GM06990 (cell line): Measurements from ENCODE around the gene HBA1.

Source experiments
- DNase-seq: peaks from one replicate; pipeline ENCODE4 v3.0.0-alpha.2; 2011; ENCODE audit not compliant: insufficient read length; ENCODE audit errors: extremely low read depth
- H3K27me3 ChIP-seq: replicated peaks from 2 replicates; pipeline ENCODE4 v1.6.0; 2011; ENCODE audit warnings: low read length; ENCODE audit not compliant: control insufficient read depth, insufficient read depth
- H3K36me3 ChIP-seq: 2 replicates; pipeline ENCODE4 v1.5.1; 2011; ENCODE audit warnings: low read length; ENCODE audit not compliant: control insufficient read depth, insufficient read depth
- H3K4me3 ChIP-seq: replicated peaks from 2 replicates; pipeline ENCODE4 v1.5.1; 2011; ENCODE audit warnings: low read depth, mild to moderate bottlenecking, control low read depth, low read length
- TF ChIP-seq, protein P1 (sequence below): IDR thresholded peaks from 2 replicates; pipeline ENCODE4 v1.5.1; 2011; ENCODE audit warnings: low read length, control low read depth, mild to moderate bottlenecking, inconsistent platforms; ENCODE audit not compliant: insufficient read depth, poor library complexity, severe bottlenecking

HBA1 gene

DNA sequence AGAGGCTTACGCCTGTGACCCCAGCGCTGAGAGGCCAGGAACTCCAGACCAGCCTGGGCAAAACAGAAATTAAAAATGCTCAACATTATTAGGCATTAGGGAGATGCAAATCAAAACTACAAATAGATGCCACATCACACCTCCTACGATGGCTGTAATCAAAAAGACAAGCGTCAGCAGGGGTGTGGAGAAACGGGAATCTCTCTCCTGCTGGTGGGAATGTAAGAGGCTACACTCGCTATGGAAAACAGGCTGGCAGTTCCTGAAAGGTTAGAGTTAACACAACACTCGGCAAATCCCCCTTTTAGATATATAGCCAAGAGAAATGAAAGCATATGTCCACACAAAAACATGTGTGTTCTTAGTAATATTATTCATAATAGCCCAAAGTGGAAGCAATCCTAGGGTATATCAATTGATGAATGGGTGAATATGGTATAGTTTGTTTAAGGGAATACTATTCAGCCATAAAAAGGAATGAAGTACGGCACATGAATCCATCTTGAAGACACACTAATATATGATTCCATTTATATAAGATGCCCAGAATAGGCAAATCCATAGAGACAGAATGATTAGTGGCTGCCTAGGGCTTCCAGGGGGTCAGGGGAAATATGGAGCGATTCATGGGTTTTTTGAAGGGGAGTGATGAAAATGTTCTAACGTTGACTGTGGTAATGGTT is 36.2 kb upstream of the HBA1 start:
- no peaks in the 10 kb centered on the region for H3K27me3 ChIP-seq
- no peak overlapping the region for H3K4me3 ChIP-seq
- DNase-seq: no peak
- TF ChIP-seq, protein P1, sequence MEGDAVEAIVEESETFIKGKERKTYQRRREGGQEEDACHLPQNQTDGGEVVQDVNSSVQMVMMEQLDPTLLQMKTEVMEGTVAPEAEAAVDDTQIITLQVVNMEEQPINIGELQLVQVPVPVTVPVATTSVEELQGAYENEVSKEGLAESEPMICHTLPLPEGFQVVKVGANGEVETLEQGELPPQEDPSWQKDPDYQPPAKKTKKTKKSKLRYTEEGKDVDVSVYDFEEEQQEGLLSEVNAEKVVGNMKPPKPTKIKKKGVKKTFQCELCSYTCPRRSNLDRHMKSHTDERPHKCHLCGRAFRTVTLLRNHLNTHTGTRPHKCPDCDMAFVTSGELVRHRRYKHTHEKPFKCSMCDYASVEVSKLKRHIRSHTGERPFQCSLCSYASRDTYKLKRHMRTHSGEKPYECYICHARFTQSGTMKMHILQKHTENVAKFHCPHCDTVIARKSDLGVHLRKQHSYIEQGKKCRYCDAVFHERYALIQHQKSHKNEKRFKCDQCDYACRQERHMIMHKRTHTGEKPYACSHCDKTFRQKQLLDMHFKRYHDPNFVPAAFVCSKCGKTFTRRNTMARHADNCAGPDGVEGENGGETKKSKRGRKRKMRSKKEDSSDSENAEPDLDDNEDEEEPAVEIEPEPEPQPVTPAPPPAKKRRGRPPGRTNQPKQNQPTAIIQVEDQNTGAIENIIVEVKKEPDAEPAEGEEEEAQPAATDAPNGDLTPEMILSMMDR: no peak
- no peaks in the 10 kb centered on the region for H3K36me3 ChIP-seq

DNA sequence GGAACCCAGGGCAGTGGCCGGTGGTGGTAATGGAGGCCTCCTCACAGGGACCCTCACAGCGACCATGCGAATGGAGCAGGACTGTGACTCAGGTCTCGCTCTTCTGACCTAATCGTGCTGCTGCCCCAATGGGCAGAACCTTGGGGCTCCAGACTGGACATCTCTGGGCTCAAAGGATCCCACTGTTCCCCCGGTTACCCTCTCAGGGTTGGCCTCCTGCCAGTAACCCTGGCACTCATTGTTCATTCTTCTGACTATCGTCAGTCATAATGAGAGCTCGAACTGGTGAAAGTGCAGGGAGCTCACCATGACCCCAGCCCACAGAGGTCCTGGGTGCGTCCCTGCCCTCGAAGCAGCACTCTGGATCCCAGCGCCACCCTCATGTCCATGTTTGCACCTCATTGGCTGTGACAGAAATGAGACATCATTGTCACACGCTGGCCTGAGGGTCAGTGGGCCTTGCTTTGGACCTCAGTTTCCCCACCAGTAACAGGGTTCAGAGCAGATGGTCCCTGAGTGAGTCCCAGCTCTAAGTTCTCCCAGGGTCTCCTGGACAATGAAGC is 34.0 kb upstream of the HBA1 start:
- no peak overlapping the region for H3K4me3 ChIP-seq
- DNase-seq: no peak
- H3K36me3 ChIP-seq: no peaks in the 10 kb centered on the region
- TF ChIP-seq, protein P1: no peak
- H3K27me3 ChIP-seq: no peaks in the 10 kb centered on the region

DNA sequence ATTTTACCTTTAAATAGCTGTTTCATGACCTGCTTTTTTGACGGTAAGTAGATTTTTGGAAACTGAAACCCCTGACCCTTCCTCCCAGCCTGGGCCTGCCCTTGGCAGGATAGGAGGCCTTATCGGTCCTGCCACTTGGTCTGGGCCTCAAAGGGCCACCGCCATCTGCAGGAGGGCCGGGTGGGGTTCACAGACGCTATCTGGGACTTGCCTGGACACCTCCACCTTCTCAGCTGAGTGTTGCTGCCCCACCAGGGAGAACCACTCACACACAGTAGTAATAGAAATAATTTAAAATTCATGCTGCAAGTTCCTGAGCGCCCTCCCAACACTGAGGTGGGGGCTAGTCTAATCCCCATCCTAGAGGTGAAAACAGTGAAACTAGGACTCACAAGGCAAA is 33.4 kb upstream of the HBA1 start:
- TF ChIP-seq, protein P1: no peak
- Histone ChIP-seq H3K27me3 (no peaks in the 10 kb centered on the region), H3K36me3 (no peaks in the 10 kb centered on the region), H3K4me3 (no peak overlapping the region)
- no peak for DNase-seq

DNA sequence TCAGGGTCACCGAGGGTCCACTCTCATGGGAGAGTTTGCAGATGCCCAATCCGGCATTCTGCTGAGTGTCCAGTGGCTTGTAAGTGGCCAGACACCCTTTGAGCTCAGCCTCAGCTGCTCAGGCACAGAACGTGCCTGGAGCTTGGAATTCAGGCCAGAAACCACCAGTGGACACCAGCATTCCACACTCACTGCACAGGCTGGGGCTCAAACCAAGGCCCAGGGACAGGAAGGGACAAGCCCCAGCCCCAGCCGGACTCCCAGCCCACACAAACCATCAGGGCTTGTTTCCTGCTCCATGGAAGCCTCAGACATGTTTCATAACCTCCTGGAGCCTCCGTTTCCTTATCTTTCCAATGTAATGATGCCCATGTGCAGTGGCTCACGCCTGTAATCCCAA is 33.0 kb upstream of the HBA1 start:
- no peak for DNase-seq
- no peaks in the 10 kb centered on the region for H3K27me3 ChIP-seq
- H3K4me3 ChIP-seq: no peak overlapping the region
- H3K36me3 ChIP-seq: no peaks in the 10 kb centered on the region
- TF ChIP-seq, protein P1: no peak

DNA sequence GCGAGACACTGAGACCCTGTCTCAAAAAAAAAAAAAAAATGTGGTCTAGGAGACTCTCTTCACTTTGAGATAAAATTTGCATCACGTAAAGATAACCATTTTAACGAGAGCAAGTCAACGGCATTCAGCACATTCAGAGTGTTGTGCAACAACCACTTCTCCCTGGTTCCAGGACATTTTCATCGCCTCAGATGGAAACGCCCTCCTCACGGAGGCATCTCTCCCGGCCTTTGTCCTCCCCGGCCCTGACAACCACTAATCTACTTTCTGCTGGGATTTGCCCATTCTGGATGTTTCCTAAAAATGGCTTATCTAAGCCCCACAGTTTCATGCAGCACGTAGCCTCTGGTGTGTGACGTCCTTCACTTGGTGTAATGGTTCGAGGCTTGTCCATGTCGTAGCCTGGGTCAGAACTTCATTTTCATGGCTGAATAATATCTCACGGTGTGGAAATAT is 31.7 kb upstream of the HBA1 start:
- TF ChIP-seq, protein P1: no peak
- no peaks in the 10 kb centered on the region for H3K27me3 ChIP-seq
- no peak for DNase-seq
- H3K4me3 ChIP-seq: no peak overlapping the region
- no peaks in the 10 kb centered on the region for H3K36me3 ChIP-seq
